ENCODE measurements around the gene ABTB1.

DNA sequence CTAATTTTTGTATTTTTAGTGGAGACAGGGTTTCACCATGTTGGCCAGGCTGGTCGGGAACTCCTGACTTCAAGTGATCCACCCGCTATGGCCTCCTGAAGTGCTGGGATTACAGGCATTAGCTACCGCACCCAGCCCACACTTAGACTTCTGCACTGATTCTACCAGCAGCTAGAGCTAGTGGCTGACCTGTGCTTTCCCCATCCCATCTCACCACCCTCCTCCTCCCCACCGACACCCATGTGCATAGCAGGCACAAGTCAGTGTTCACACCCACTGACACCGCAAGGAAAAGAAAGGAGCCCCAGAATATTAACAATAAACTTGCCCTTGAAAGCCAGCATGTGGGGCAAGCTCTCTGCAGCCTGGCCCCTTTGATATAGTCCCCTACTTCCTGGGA, 11.2 kb upstream of the ABTB1 start:
- TF ChIP-seq, protein P1, sequence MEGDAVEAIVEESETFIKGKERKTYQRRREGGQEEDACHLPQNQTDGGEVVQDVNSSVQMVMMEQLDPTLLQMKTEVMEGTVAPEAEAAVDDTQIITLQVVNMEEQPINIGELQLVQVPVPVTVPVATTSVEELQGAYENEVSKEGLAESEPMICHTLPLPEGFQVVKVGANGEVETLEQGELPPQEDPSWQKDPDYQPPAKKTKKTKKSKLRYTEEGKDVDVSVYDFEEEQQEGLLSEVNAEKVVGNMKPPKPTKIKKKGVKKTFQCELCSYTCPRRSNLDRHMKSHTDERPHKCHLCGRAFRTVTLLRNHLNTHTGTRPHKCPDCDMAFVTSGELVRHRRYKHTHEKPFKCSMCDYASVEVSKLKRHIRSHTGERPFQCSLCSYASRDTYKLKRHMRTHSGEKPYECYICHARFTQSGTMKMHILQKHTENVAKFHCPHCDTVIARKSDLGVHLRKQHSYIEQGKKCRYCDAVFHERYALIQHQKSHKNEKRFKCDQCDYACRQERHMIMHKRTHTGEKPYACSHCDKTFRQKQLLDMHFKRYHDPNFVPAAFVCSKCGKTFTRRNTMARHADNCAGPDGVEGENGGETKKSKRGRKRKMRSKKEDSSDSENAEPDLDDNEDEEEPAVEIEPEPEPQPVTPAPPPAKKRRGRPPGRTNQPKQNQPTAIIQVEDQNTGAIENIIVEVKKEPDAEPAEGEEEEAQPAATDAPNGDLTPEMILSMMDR (IDR thresholded peaks at IDR 0.05) = no peak
- TF ChIP-seq POLR2A (IDR thresholded peaks at IDR 0.05) = no peak

All from right lobe of liver (tissue), 4 donors.